IPS DF 6.9 (cell line): ENCODE measurements around the gene NELL2.

Source experiments
- DNase-seq: peaks from one replicate; pipeline ENCODE4 v3.0.0-alpha.2; 2013; ENCODE audit warnings: low read depth, low spot score
- H3K27ac ChIP-seq: one replicate; pipeline ENCODE4 v1.5.1; 2013; ENCODE audit warnings: low read length, control low read depth
- H3K27me3 ChIP-seq: 2 replicates; pipeline ENCODE4 v1.6.1; 2013; ENCODE audit warnings: mild to moderate bottlenecking, low read length; ENCODE audit not compliant: control insufficient read depth, insufficient read depth
- H3K36me3 ChIP-seq: 2 replicates; pipeline ENCODE4 v1.6.1; 2013; ENCODE audit warnings: low read length; ENCODE audit not compliant: control insufficient read depth, insufficient read depth
- H3K4me1 ChIP-seq: 2 replicates; pipeline ENCODE4 v1.6.1; 2013; ENCODE audit warnings: low read length; ENCODE audit not compliant: control insufficient read depth, insufficient read depth
- H3K4me3 ChIP-seq: 2 replicates; pipeline ENCODE4 v1.5.1; 2013; ENCODE audit warnings: mild to moderate bottlenecking, low read length
- H3K9me3 ChIP-seq: 2 replicates; pipeline ENCODE4 v1.6.1; 2013; ENCODE audit warnings: low read length, inconsistent platforms; ENCODE audit not compliant: control insufficient read depth, insufficient read depth
- WGBS: extraction: QIAGEN DNeasy Blood & Tissue Kit; methylation state at CpG from one replicate; pipeline ENCODE4 v1.1.7; 2013; ENCODE audit warnings: mixed read lengths, missing lambda C conversion rate; ENCODE audit not compliant: insufficient read length, insufficient coverage; 5-methylcytosine and 5-hydroxymethylcytosine counted together

The NELL2 gene

DNA sequence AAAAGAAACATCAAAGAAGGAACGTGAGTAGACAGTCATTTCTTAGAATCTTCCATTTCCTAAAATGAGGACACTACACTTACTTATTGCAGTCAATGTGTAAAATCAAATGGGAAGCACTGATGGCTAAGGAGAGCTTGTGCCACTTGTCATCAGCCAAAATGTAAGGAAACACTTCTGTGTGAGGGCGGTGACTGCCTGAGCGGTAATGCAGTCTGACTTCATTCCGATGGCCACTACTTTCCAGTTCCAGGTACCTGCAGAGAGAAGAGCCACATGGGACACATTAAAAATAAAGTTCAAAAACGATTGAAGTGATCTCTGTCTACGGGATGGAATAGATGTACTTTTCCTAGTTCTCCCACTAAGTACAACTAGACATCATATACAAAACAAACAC, 96.3 kb downstream of the NELL2 start:
- no CpG with 5 or more reads among the region's 6 CpGs for WGBS
- no peak for DNase-seq
- no peaks in the 10 kb centered on the region for H3K27me3 ChIP-seq

DNA sequence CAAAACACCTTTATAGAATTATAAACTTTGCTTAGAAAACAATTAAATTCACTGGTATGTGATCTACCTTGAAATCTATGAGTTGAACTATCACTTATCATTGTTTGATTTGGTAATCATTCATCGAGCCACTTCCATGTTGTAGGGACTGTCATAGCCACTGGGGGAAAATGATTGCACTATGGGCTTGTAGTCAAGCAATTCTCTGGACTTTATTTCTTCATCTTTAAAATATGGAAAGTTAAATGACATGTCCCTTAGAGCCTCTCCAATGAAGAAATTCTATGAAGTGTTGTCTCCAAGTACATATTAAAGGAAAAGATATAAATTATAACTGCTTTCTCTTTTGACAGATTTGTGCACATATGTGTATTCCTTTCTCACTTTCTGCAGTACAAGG, 97.3 kb downstream of the NELL2 start:
- Histone ChIP-seq H3K27ac (no peak overlapping the region), H3K36me3 (no peaks in the 10 kb centered on the region; the same call in 1 of the 2 replicates), H3K4me3 (no peak overlapping the region), H3K9me3 (no peaks in the 10 kb centered on the region; the same call in 1 of the 2 replicates), H3K4me1 (no peaks in the 10 kb centered on the region), H3K27me3 (no peaks in the 10 kb centered on the region)
- no CpG with 5 or more reads among the region's 1 CpG for WGBS
- DNase-seq = no peak

More for the DNA sequence above, 96.3 kb downstream of the NELL2 start:
- Histone ChIP-seq H3K4me3 (no peak overlapping the region), H3K9me3 (no peaks in the 10 kb centered on the region; the same call in 1 of the 2 replicates), H3K36me3 (no peaks in the 10 kb centered on the region; the same call in 1 of the 2 replicates), H3K4me1 (no peaks in the 10 kb centered on the region), H3K27ac (no peak overlapping the region)

DNA sequence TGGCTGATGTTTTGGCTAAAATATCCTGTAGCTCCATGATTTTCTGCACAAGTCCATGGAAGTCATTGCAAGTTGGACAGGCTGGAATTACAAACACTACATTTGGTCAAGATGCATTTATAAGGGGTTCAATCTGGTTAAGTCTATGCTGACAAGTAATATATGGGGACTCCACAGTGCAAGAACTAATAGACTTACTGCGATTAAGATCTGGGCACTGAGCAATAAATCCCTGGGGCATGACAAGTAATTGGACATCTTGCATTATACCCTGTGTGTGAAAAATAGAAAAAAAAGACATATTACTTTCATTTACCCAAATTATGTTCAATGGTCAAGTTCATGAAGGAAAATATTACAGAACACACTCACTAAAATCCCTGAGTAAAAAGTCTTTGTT, 99.1 kb downstream of the NELL2 start:
- Histone ChIP-seq H3K27ac (no peak overlapping the region), H3K27me3 (no peaks in the 10 kb centered on the region), H3K4me3 (no peak overlapping the region), H3K4me1 (no peaks in the 10 kb centered on the region), H3K9me3 (no peaks in the 10 kb centered on the region; the same call in 1 of the 2 replicates), H3K36me3 (no peaks in the 10 kb centered on the region; the same call in 1 of the 2 replicates)
- WGBS = no CpG with 5 or more reads among the region's 1 CpG
- DNase-seq = no peak

DNA sequence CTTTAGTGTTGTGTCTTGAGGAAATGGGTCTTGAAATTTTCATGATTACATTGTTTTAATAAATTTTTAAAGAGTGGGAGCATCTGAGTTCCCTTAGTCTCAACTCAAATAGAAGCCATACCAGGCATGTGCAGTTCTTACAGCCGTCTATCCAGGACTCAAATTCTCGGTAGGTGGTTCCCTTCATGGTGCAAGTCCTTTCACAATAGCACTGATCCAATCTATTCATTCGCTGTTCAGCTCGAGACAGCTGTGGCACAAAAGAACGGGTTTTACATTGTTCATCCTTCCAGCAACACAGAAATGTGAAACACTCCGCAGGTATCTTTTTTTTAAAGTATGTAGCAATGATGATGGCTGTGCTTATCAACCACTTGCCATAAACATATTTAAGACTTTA, 100.2 kb downstream of the NELL2 start:
- H3K36me3 ChIP-seq = no peaks in the 10 kb centered on the region; the same call in 1 of the 2 replicates
- no peaks in the 10 kb centered on the region for H3K27me3 ChIP-seq
- WGBS = no CpG with 5 or more reads among the region's 6 CpGs
- H3K9me3 ChIP-seq = no peaks in the 10 kb centered on the region; the same call in 1 of the 2 replicates
- H3K4me3 ChIP-seq = no peak overlapping the region
- no peak overlapping the region for H3K27ac ChIP-seq
- H3K4me1 ChIP-seq = no peaks in the 10 kb centered on the region
- DNase-seq = no peak

DNA sequence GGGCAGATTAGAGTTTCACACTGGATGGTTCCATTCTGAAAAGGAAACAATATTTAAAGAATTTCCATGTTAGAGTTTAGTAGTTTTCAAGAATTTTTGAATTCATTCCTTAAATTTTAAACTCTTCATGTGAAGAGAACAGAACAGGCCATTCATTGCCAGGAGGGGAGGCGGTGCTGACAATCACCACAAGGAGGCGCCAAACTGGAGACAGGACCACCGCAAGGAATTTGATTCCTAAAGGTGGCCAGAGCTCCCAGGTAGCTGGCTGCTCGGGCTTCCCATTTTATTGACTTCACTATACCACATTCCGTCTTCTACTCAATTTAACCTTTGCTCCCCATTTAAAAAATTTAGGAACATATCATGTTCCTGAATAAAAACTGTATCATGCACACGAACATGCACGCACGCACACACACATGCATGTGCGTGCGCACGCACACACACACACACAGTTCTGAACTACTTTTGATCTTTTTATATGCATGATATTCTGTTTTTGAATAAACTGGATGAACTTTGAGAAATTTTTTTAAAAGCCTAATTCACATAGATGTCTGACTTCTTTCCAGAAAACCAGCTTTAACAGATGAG, 101.2 kb downstream of the NELL2 start:
- Histone ChIP-seq H3K27ac (no peak overlapping the region), H3K9me3 (no peaks in the 10 kb centered on the region; the same call in 1 of the 2 replicates), H3K4me3 (no peak overlapping the region), H3K36me3 (no peaks in the 10 kb centered on the region), H3K4me1 (no peaks in the 10 kb centered on the region), H3K27me3 (no peaks in the 10 kb centered on the region)
- DNase-seq = peak; percentile 27
- no CpG with 5 or more reads among the region's 11 CpGs for WGBS

DNA sequence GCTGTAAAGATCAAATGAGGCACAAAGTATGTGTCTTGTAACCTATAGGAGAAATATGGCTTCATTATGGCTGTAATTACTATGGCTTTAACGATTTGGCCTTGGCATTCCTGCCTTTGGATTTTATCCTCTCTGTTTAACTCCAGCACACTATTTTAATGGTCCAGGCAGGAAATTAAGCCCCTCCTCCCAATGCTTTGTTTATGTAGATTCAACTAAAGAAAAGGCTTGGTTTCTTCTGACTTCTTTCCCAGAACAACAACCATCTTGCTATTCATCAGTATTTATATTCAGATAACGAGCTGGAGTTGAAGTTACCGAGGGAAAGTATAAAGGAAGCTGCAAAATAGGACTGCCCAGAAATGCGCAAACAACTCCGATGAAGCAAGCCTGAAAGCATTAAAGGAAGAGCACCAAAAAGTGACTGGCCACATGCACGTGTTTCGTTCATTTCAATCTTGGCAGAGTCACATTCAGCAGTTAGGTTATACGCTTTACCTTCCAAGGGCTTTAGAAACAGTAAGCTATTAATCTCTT, 104.6 kb downstream of the NELL2 start:
- H3K4me3 ChIP-seq = no peak overlapping the region
- no peaks in the 10 kb centered on the region for H3K36me3 ChIP-seq
- H3K9me3 ChIP-seq = no peaks in the 10 kb centered on the region
- DNase-seq = no peak
- WGBS = no CpG with 5 or more reads among the region's 8 CpGs
- H3K27ac ChIP-seq = no peak overlapping the region
- no peaks in the 10 kb centered on the region for H3K27me3 ChIP-seq
- H3K4me1 ChIP-seq = no peaks in the 10 kb centered on the region

DNA sequence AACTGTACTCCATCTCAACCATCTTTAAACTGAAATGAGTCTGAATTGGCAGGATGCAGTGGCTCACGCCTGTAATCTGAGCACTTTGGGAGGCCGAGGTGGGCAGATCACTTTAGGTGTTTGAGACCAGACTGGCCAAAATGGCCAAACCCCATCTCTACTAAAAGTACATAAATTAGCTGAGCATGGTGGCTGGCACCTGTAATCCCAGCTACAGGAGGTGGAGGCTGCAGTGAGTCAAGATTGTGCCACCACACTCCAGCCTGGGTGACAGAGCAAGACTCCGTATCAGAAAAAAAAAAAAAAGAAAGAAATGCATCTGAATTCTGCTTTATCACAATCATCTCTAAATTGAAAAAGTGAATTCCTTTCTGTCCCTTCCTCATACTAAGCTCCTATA, 110.3 kb downstream of the NELL2 start:
- Histone ChIP-seq H3K27me3 (no peaks in the 10 kb centered on the region), H3K27ac (no peak overlapping the region), H3K36me3 (no peaks in the 10 kb centered on the region), H3K4me3 (no peak overlapping the region), H3K4me1 (no peaks in the 10 kb centered on the region), H3K9me3 (no peaks in the 10 kb centered on the region)
- WGBS = no CpG with 5 or more reads among the region's 3 CpGs
- DNase-seq = no peak

DNA sequence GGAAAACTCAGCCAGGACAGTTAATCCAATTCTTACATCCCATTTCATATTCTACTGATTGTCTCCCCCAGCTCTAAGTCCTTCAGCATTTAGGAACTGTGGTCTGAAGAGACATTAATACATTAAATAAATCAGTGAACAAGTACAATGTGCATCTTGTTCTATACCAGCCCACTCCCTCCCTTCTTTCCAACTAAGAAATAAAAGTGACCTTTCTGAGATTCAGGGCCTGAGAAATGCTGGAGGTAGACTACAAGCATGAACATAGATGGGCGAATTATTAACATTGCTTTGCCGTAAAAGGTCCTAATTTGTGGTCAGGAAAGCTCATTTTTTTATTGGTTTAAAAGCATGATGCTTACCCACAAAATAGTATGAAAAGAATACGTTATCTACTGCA, 113.1 kb downstream of the NELL2 start:
- no peaks in the 10 kb centered on the region for H3K9me3 ChIP-seq
- H3K36me3 ChIP-seq = no peaks in the 10 kb centered on the region
- no peaks in the 10 kb centered on the region for H3K4me1 ChIP-seq
- no peak overlapping the region for H3K27ac ChIP-seq
- no peak for DNase-seq
- WGBS = no CpG with 5 or more reads among the region's 3 CpGs
- no peak overlapping the region for H3K4me3 ChIP-seq
- H3K27me3 ChIP-seq = no peaks in the 10 kb centered on the region

DNA sequence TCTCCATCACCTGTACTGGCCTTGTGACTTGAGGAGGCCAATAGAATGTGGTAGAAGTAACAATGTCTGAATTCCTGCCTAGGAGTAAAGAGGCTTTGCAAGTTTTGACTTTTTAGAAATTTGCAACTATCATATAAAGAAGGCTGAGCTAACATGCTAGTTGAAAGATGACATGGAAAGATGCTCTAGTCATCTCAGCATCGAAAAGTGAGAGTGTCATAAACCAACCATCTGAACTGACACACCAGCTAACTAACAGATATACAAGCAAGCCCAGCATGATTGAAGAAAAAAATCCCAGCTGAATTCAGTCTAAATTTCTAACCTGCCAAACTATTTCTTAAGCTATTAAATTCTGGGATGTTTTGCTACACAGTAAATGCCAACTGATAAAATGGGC, 116.8 kb downstream of the NELL2 start:
- DNase-seq = no peak

DNA sequence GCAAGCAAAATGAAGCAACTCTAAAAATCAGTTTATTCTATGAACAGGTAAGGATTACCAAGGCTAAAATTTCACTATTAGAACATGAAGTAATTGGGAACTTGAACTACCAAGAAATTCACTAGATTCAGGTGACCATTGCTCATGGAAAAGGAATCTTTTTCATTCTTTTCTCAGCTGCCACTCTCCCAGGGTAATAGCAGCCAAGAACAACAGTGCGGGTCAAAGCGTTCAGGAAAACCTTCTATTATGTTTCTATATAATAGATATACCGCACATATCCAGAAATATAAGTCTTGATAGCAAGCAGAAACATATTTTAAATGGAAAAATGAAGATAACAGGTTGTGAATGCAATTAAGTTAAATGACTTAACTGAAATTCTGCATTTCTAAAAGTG, 125.6 kb downstream of the NELL2 start:
- Histone ChIP-seq H3K27ac (no peak overlapping the region), H3K36me3 (no peaks in the 10 kb centered on the region), H3K4me1 (no peaks in the 10 kb centered on the region), H3K9me3 (no peaks in the 10 kb centered on the region), H3K4me3 (no peak overlapping the region), H3K27me3 (no peaks in the 10 kb centered on the region)
- no peak for DNase-seq
- no CpG with 5 or more reads among the region's 3 CpGs for WGBS

More for the DNA sequence above, 116.8 kb downstream of the NELL2 start:
- WGBS = no CpG with 5 or more reads among the region's 1 CpG
- Histone ChIP-seq H3K27ac (no peak overlapping the region), H3K27me3 (no peaks in the 10 kb centered on the region), H3K9me3 (no peaks in the 10 kb centered on the region), H3K36me3 (no peaks in the 10 kb centered on the region), H3K4me1 (no peaks in the 10 kb centered on the region), H3K4me3 (no peak overlapping the region)

DNA sequence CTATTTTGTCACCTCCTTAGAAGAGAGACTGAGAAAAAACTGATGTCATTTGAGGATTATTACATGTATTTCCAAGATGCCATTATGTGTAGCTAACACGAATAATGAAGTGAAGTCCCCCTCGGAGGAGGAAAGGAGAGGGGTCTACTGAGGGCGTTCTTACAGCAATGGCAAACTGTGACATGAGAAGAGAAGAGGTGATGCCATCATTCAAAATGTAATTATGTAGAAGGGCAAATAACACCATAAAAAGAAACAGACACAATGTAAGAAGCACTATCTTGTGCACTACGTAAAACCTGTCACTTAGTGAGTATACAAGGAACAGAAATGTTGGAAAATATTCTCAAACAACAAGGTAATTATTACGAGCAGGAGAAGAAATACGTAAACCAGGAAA, 126.5 kb downstream of the NELL2 start:
- no CpG with 5 or more reads among the region's 6 CpGs for WGBS
- H3K36me3 ChIP-seq = no peaks in the 10 kb centered on the region
- H3K27me3 ChIP-seq = no peaks in the 10 kb centered on the region
- H3K4me1 ChIP-seq = no peaks in the 10 kb centered on the region
- H3K27ac ChIP-seq = no peak overlapping the region
- H3K9me3 ChIP-seq = no peaks in the 10 kb centered on the region
- no peak overlapping the region for H3K4me3 ChIP-seq
- DNase-seq = no peak
